Measurements from ENCODE around the gene ECHDC3.

DNA sequence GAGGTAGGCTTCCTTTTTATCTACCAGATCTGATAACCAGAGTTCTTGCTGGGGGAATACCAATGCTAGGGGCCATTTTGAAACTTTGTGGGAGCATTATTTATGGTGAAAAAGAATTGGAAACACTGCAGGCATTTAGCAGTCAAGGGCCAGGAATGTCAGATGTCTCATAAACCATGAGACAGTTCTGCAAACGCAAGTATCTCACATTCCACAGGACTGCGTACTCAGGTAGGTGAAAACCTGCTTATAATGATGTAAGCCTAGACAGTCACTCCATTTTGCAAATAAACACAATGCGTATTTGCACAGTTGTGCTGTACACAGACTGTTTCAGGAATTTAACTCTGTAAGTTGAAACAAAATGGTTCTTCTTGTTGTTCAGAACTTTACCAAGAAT lies 33.9 kb downstream of the ECHDC3 start:
- TF ChIP-seq POLR2A (IDR thresholded peaks at IDR 0.05) (no peak), EP300 (IDR thresholded peaks at IDR 0.05) (no peak)
